K562 (cell line): ENCODE measurements around the gene ZNF292. TPM values are rescaled to one million over a fixed set of nuclear protein-coding genes. Genes with fewer than 3 reads are reported as not detected.

Source experiments
- ATAC-seq: fragments of 200-7000 bp; cut with Tn5 transposase; 3 replicates; pipeline ENCODE4 v1.9.1; 2020; ENCODE audit warnings: moderate library complexity
- BruUV-seq: library from RNA; stranded (reverse); fragments of 400-500 nt; replicated peaks from 2 replicates; lab custom pipeline; 2021; lab: Mats Ljungman, UMichigan
- CTCF ChIA-PET: fragments of 300-600 bp; formaldehyde crosslinking; extraction: SDS; loops from one replicate; lab custom pipeline; 2021; ENCODE audit warnings: low intra/inter-chr PET ratio; lab: Yijun Ruan, JAX
- POLR2A ChIA-PET: fragments of 300-600, 350-650 bp; sonication (Branson Sonifier 250); formaldehyde crosslinking; extraction: SDS; loops from one replicate; lab custom pipeline; 2021; ENCODE audit warnings: antibody characterized with exemption, inconsistent platforms; lab: Yijun Ruan, JAX
- DNase-seq, 4 experiments: peaks; one replicate each; pipeline versions ENCODE4 v3.0.0 to v3.0.0-alpha.2; 2011 to 2018; ENCODE audit warnings: low spot score in 3 of 4, mixed read lengths in 3 of 4; ENCODE audit errors: extremely low read depth in 1 of 4
- FAIRE-seq: peaks from 2 replicates; lab custom pipeline; 2011; peaks lifted over from hg19 to GRCh38; lab: Jason Lieb, UNC
- H2AFZ ChIP-seq: 2 replicates; pipeline ENCODE4 v1.6.0; 2011; ENCODE audit warnings: low read depth, low read length, control low read depth, inconsistent platforms
- H3K27ac ChIP-seq: fragments of 200-600 bp; 3 replicates; pipeline ENCODE4 v1.8.0; 2011; ENCODE audit warnings: low read depth, mild to moderate bottlenecking, control low read depth, inconsistent platforms, low read length, moderate library complexity, mixed read lengths; ENCODE audit errors: extremely low read depth
- H3K27me3 ChIP-seq, 2 experiments: fragments of 300-600 bp in 1 of 2; 2 replicates in 1 of 2; 3 replicates in 1 of 2; pipeline versions ENCODE4 v1.6.0 to v1.8.0; 2011; ENCODE audit warnings: inconsistent platforms in 2 of 2, low read length in 2 of 2, mild to moderate bottlenecking in 1 of 2, mixed read lengths in 1 of 2, moderate library complexity in 1 of 2; ENCODE audit not compliant: control insufficient read depth in 2 of 2, insufficient read depth in 2 of 2
- H3K36me3 ChIP-seq: fragments of 300-600 bp; 3 replicates; pipeline ENCODE4 v1.8.0; 2011; ENCODE audit warnings: mild to moderate bottlenecking, low read length, inconsistent platforms; ENCODE audit not compliant: control insufficient read depth, insufficient read depth
- H3K4me1 ChIP-seq, 2 experiments: fragments of 200-600 bp in 1 of 2; replicated peaks in 1 of 2; 2 replicates in 1 of 2; 3 replicates in 1 of 2; pipeline versions ENCODE4 v1.5.1 to v1.8.0; 2011; ENCODE audit warnings: inconsistent platforms in 2 of 2, low read length in 2 of 2, mild to moderate bottlenecking in 1 of 2, mixed read lengths in 1 of 2, moderate library complexity in 1 of 2; ENCODE audit not compliant: control insufficient read depth in 2 of 2, insufficient read depth in 2 of 2
- H3K4me2 ChIP-seq: 2 replicates; pipeline ENCODE4 v1.6.1; 2011; ENCODE audit warnings: low read length, control low read depth, inconsistent platforms, mixed read lengths; ENCODE audit not compliant: insufficient read depth
- H3K4me3 ChIP-seq: fragments of 200-600 bp; sonication (generic), shearing (Covaris generic); 2 replicates; pipeline ENCODE4 v1.5.1; 2016; ENCODE audit warnings: control low read depth, inconsistent platforms
- H3K79me2 ChIP-seq: fragments of 200-600 bp; 3 replicates; pipeline ENCODE4 v1.8.0; 2011; ENCODE audit warnings: low read length, inconsistent platforms; ENCODE audit not compliant: control insufficient read depth, insufficient read depth
- H3K9ac ChIP-seq, 2 experiments: 2 replicates each; pipeline versions ENCODE4 v1.6.0 to v1.6.1; 2011; ENCODE audit warnings: low read depth in 2 of 2, low read length in 2 of 2, control low read depth in 1 of 2, inconsistent platforms in 1 of 2, mild to moderate bottlenecking in 1 of 2, mixed read lengths in 1 of 2; ENCODE audit not compliant: insufficient read depth in 1 of 2
- H3K9me1 ChIP-seq: one replicate; pipeline ENCODE4 v1.6.0; 2011; ENCODE audit warnings: inconsistent platforms, mild to moderate bottlenecking, low read length, moderate library complexity; ENCODE audit not compliant: control insufficient read depth, insufficient read depth
- H3K9me3 ChIP-seq: replicated peaks from 2 replicates; pipeline ENCODE4 v1.5.1; 2011; ENCODE audit warnings: low read depth, low read length, inconsistent platforms; ENCODE audit not compliant: control insufficient read depth, insufficient read depth
- H4K20me1 ChIP-seq: replicated peaks from 2 replicates; pipeline ENCODE4 v1.6.1; 2011; ENCODE audit warnings: low read length, inconsistent platforms, mixed read lengths; ENCODE audit not compliant: control insufficient read depth, insufficient read depth
- CREM ChIP-seq: IDR thresholded peaks from 2 replicates; pipeline ENCODE4 v1.6.1; 2014; ENCODE audit warnings: antibody characterized with exemption, low read depth
- MYNN ChIP-seq, 2 experiments: sonication (generic); formaldehyde crosslinking in 1 of 2; IDR thresholded peaks; 2 replicates each; pipeline versions ENCODE4 v1.5.0 to v1.6.1; 2016 to 2020; ENCODE audit warnings: antibody characterized with exemption in 1 of 2, missing genetic modification reagents in 1 of 2
- NFXL1 ChIP-seq: fragments of 450-650 bp; formaldehyde crosslinking; IDR thresholded peaks from 2 replicates; pipeline ENCODE4 v1.4.0; 2021; ENCODE audit warnings: mild to moderate bottlenecking
- RB1 ChIP-seq: fragments of 450-650 bp; IDR thresholded peaks from 2 replicates; pipeline ENCODE4 v1.6.1; 2017; ENCODE audit warnings: low read depth, mild to moderate bottlenecking
- SREBF1 ChIP-seq: fragments of 150-350 bp; IDR thresholded peaks from 2 replicates; pipeline ENCODE4 v1.6.1; 2014; ENCODE audit warnings: antibody characterized with exemption, low read depth, low read length, borderline replicate concordance
- SUPT5H ChIP-seq: fragments of 450-650 bp; IDR thresholded peaks from 2 replicates; pipeline ENCODE4 v1.6.1; 2016
- ZBTB17 ChIP-seq: fragments of 450-650 bp; formaldehyde crosslinking; IDR thresholded peaks from 2 replicates; pipeline ENCODE4 v1.4.0; 2020; ENCODE audit warnings: mild to moderate bottlenecking
- ZNF121 ChIP-seq: sonication (generic); formaldehyde crosslinking; conservative IDR thresholded peaks from 2 replicates; pipeline ENCODE4 v1.8.0; 2022; ENCODE audit warnings: missing genetic modification reagents
- ZNF316 ChIP-seq: fragments of 450-650 bp; IDR thresholded peaks from 2 replicates; pipeline ENCODE4 v1.6.1; 2016
- ZNF551 ChIP-seq: fragments of 250-450 bp; sonication (Bioruptor Pico); IDR thresholded peaks from 2 replicates; pipeline ENCODE4 v1.5.0; 2021; ENCODE audit warnings: mild to moderate bottlenecking, moderate library complexity
- WGBS: fragments of 100-300 bp; shearing (Covaris generic); methylation state at CpG from one replicate; pipeline ENCODE4 v1.1.6; 2016; ENCODE audit warnings: low coverage, mixed read lengths; ENCODE audit not compliant: insufficient coverage; ENCODE audit errors: missing lambda C conversion rate; 5-methylcytosine and 5-hydroxymethylcytosine counted together
- in situ Hi-C: fragments of 300-500 bp; cut with MboI; formaldehyde crosslinking; loops from 4 replicates; pipeline ENCODE4 v1.15.0; 2018; ENCODE audit warnings: inconsistent platforms, mixed read lengths
- intact Hi-C: fragments of 100-400 bp; cut with micrococcal nuclease; formaldehyde crosslinking; loops from 2 replicates; pipeline ENCODE4 v1.14.2; 2022
- polyA plus RNA-seq, 8 experiments: library from polyadenylated mRNA; depleted of rRNA in 4 of 8; stranded (reverse) in 5 of 8; unstranded in 3 of 8; fragments of >200 nt; fragmentation: Nextera tagmentation in 2 of 8; fragmentation: Illumina TruSeq in 1 of 8; extraction: Ambion mirVana in 2 of 8; extraction: Trizol in 1 of 8; gene quantifications; 2 replicates each; pipeline versions ENCODE4 v1.2.1 to v1.2.3, GENCODE V29; 2011 to 2014; ENCODE audit warnings: inconsistent platforms in 1 of 8, missing spikeins in 1 of 8
- total RNA-seq, 7 experiments: library from RNA; depleted of rRNA in 6 of 7; stranded (reverse); fragments of >200 nt in 6 of 7; fragmentation: Illumina TruSeq in 2 of 7; extraction: Trizol in 2 of 7; gene quantifications; 2 replicates each; pipeline versions ENCODE4 v1.2.1 to v1.2.3, GENCODE V29; 2011 to 2021; ENCODE audit warnings: low replicate concordance in 1 of 7
- TF ChIP-seq, protein P1 (sequence below): sonication (generic); formaldehyde crosslinking; IDR thresholded peaks from 2 replicates; pipeline ENCODE4 v1.8.0; 2022; ENCODE audit warnings: missing genetic modification reagents, mild to moderate bottlenecking, borderline replicate concordance
- TF ChIP-seq, protein P2 (sequence below): fragments of 250-450 bp; sonication (Bioruptor Pico); IDR thresholded peaks from 2 replicates; pipeline ENCODE4 v1.9.0; 2021; ENCODE audit warnings: mild to moderate bottlenecking

Gene ZNF292
- total and polyA plus RNA-seq, 9 of the 15 experiments (the other 6 are each of a cell fraction or from before 2014, with no cell fraction given) = 4.4 to 17.1 (median 12.8) TPM

DNA sequence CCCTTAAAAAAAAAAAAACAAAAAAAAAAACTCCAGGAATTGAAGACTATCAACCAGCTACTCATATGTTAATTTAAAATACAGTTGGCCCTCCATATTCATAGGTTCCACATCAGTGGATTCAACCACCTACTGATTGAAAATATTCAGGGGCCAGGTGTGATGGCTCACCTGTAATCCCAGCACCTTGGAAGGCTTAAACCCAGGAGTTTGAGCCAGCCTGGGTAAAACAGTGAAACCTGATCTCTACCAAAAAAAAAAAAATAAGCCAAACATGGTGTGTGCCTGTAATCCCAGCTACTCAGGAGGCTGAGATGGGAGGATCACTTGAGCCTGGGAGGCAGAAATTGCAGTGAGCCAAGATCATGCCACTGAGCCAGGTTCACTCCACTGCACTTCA, 94.7 kb downstream of the ZNF292 start:
- no peak overlapping the region for H2AFZ ChIP-seq
- no peak overlapping the region for H3K4me3 ChIP-seq
- no peak overlapping the region for H3K4me2 ChIP-seq
- no peaks in the 10 kb centered on the region for H3K79me2 ChIP-seq
- no TSS peak for BruUV-seq
- DNase-seq (no peak), FAIRE-seq (no peak), ATAC-seq (no peak)
- no peak overlapping the region for H3K9ac ChIP-seq
- H3K9me3 ChIP-seq = no peaks in the 10 kb centered on the region
- peaks cover 38% of the 10 kb centered on the region for H3K36me3 ChIP-seq
- no peaks in the 10 kb centered on the region for H3K4me1 ChIP-seq
- no peaks in the 10 kb centered on the region for H3K27me3 ChIP-seq
- no peaks in the 10 kb centered on the region for H3K9me1 ChIP-seq
- in situ Hi-C loops (loop anchor here (10.0 kb wide), 1 partner anchor 175 kb away; no protein-coding TSS in a partner anchor), intact Hi-C loops (no loop called here)
- ChIA-PET CTCF (no interaction called here), POLR2A (interaction anchor here (0.6 kb wide), 1 partner anchor 76 kb away, joined by 3 read pairs; no protein-coding TSS in a partner anchor)
- H3K27ac ChIP-seq = no peak overlapping the region
- no peaks in the 10 kb centered on the region for H4K20me1 ChIP-seq
- no peak for TF ChIP-seq SREBF1
- TF ChIP-seq, all 486 proteins: peak for 0

DNA sequence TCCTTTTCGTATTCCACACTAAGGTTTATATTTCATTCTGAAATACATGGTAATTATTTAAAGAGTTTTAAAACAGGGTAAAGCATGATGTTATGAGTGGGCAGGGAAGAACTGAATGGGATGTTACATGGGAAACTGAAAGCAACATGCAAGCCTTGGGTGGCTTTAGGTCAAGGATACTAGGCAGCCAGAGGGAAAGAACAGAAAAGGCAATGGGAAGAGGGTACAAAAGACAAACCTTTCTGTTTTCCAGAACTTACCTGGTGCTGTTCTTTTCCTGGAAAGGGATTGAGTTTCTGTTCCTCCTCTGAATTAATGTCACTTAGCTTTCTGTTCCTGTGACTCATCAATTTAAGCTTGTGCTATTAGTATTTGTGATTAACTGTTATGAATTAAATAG, 95.9 kb downstream of the ZNF292 start:
- WGBS = 100% methylated on average over 1 of the region's 1 CpG
- in situ Hi-C loops = loop anchor here (10.0 kb wide), 1 partner anchor 176 kb away; no protein-coding TSS in a partner anchor
- TF ChIP-seq, protein P1, sequence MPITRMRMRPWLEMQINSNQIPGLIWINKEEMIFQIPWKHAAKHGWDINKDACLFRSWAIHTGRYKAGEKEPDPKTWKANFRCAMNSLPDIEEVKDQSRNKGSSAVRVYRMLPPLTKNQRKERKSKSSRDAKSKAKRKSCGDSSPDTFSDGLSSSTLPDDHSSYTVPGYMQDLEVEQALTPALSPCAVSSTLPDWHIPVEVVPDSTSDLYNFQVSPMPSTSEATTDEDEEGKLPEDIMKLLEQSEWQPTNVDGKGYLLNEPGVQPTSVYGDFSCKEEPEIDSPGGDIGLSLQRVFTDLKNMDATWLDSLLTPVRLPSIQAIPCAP (CRISPR knock-in tag) = no peak
- TF ChIP-seq SUPT5H (no peak), ZNF316 (no peak), NFXL1 (CRISPR knock-in tag) (no peak), MYNN (IDR thresholded peaks at IDR 0.05) (no peak), MYNN (CRISPR knock-in tag; IDR thresholded peaks at IDR 0.05) (no peak), CREM (no peak), RB1 (no peak), ZNF121 (no peak), ZBTB17 (CRISPR knock-in tag) (no peak), ZNF551 (CRISPR knock-in tag) (no peak)
- TF ChIP-seq, protein P2, sequence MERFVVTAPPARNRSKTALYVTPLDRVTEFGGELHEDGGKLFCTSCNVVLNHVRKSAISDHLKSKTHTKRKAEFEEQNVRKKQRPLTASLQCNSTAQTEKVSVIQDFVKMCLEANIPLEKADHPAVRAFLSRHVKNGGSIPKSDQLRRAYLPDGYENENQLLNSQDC (CRISPR knock-in tag) = no peak
- H3K27me3 ChIP-seq = no peaks in the 10 kb centered on the region
- H3K27ac ChIP-seq = no peak overlapping the region
- ATAC-seq (no peak), DNase-seq (no peak), FAIRE-seq (no peak)
- peaks cover 46% of the 10 kb centered on the region for H3K36me3 ChIP-seq
- no peak overlapping the region for H3K9ac ChIP-seq
- ChIA-PET CTCF (no interaction called here), POLR2A (no interaction called here)
- H3K9me1 ChIP-seq = no peaks in the 10 kb centered on the region
- no peaks in the 10 kb centered on the region for H4K20me1 ChIP-seq
- H2AFZ ChIP-seq = no peak overlapping the region
- H3K4me2 ChIP-seq = no peak overlapping the region
- no TSS peak for BruUV-seq
- H3K4me3 ChIP-seq = no peak overlapping the region
- H3K79me2 ChIP-seq = no peaks in the 10 kb centered on the region
- intact Hi-C loops = no loop called here
- peaks cover 2% of the 10 kb centered on the region; the same call in 1 of the 2 replicates for H3K9me3 ChIP-seq
- H3K4me1 ChIP-seq = no peaks in the 10 kb centered on the region
